Uterus (tissue), 2 donors: ENCODE data around the gene AFMID.

Experiments used
- CTCF ChIP-seq, 4 experiments: fragments of 200-600 bp in 2 of 4; fragments of 450-650 bp in 2 of 4; sonication (generic) in 2 of 4; IDR thresholded peaks; one replicate each; pipeline ENCODE4 v1.5.1; 2016 to 2019; ENCODE audit warnings: antibody characterized with exemption in 4 of 4, mild to moderate bottlenecking in 2 of 4, moderate library complexity in 1 of 4
- POLR2A ChIP-seq, 2 donors: fragments of 450-650 bp; IDR thresholded peaks; one replicate each; pipeline ENCODE4 v1.6.1; 2016; ENCODE audit warnings: antibody characterized with exemption in 2 of 2, mild to moderate bottlenecking in 1 of 2, moderate library complexity in 1 of 2

GRCh38 chr17:78211032-78211431 is 23.9 kb downstream of the AFMID start:
- TF ChIP-seq CTCF (IDR thresholded peaks at IDR 0.05) (no peak), POLR2A (IDR thresholded peaks at IDR 0.05) (no peak)
